Measurements from ENCODE around the gene TECR. TPM values are rescaled to one million over a fixed set of nuclear protein-coding genes. Genes with fewer than 3 reads are reported as not detected.
"Not testable (repeated sequence)": the region's sequence is repeated elsewhere in the genome, so short reads cannot be mapped to it uniquely, and the experiment has no call there.

TECR gene
- total and polyA plus RNA-seq, 7 donors = 77.8 to 209 (median 136) TPM

DNA sequence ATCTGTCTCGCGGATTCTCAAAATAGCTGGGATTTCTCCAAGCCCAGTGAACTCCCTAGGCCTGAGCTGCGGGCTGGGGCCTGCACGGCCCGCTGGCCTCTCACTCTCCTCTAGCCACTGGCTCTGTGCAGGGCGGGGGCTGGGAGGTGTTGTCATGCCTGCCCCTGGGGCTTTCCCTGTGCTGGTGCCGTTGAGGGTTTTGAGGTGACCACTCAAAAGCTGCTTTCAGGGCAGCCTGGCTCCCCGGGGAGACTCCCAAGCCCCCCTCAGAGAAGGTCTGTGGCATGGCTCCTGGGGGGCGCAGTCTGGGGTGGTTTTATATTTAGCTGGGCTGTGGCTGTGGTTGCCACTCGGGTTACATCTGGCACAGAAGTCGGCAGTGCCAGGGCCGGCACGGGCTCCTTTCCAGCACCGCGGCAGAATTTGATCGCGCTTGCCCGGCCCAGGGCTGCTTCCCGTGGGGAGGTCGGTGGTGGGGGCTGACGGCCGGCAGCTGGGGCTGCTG, 32.5 kb downstream of the TECR start:
- Histone ChIP-seq H3K4me1 (peaks cover 31% of the 10 kb centered on the region), H3K27ac (peak overlapping the region; percentile 96), H3K36me3 (ENCODE audit: insufficient read depth in 1 of 2, low read depth in 1 of 2) (peaks cover 0 to 19% of the 10 kb centered on the region in 2 donors), H3K4me3 (peak overlapping the region; percentile 74), H3K27me3 (ENCODE audit: insufficient read depth in 3 of 3, low read length in 2 of 3) (no peaks in the 10 kb centered on the region), H3K9me3 (no peaks in the 10 kb centered on the region)
- ATAC-seq = peak; percentile 45 to 60 (median 52)
- TF ChIP-seq, protein P1, sequence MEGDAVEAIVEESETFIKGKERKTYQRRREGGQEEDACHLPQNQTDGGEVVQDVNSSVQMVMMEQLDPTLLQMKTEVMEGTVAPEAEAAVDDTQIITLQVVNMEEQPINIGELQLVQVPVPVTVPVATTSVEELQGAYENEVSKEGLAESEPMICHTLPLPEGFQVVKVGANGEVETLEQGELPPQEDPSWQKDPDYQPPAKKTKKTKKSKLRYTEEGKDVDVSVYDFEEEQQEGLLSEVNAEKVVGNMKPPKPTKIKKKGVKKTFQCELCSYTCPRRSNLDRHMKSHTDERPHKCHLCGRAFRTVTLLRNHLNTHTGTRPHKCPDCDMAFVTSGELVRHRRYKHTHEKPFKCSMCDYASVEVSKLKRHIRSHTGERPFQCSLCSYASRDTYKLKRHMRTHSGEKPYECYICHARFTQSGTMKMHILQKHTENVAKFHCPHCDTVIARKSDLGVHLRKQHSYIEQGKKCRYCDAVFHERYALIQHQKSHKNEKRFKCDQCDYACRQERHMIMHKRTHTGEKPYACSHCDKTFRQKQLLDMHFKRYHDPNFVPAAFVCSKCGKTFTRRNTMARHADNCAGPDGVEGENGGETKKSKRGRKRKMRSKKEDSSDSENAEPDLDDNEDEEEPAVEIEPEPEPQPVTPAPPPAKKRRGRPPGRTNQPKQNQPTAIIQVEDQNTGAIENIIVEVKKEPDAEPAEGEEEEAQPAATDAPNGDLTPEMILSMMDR (IDR thresholded peaks at IDR 0.05) = no peak
- 13 to 28% (median 16%) methylated on average over 22 of the region's 22 CpGs for WGBS, 3 donors
- DNase-seq = peak; percentile 76 to 92
- intact Hi-C loops (cut with DNase I) = loop anchor here in 1 of 2 donors (5.0 kb wide), 2 partner anchors 45 to 1410 kb away; partner anchors contain the start of genes DNAJB1, IER2 and STX10

DNA sequence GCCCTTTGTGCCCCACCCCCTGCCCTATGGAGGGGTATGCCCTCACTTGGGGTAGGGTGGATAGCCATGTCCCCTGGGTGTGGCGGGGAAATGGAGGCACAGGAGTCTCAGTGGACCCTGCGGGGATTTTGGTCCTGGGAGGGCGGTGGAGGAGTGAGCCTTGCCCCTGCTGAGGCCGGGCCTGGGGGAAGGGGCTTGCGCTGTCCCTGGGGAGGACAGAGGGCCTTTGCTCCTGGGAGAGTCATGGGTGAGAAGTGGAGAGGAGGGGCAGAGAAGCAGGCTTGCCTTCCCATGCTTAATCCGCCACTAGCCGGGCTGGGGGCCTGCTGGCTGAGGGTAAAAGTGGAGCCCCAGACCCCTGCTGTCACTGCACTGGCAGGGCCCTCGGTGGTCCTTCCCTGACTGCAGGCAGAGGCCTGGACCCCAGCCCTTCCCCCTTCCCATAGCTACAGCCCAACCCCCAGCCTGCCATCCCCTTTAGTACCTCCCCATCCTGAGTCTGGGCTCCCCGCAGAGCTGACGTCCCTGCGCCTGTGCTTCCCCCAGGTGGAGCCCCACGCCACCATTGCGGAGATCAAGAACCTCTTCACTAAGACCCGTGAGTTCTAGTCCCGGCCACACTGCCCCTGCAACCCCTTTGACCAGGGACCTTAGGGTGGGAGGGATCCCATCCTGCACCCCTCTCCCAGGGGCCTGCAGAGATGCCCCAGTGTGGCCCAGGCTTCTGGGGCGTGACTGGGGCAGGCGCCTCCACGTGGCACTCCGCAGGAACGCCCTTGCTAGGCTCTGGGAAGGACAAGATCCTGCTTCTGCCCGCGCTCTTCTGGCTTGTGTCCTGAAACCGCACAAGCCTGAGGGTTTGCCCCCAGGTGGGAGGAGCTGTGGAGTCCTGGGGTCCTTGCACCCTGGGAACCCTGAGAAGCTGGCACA, 33.5 kb downstream of the TECR start:
- Histone ChIP-seq H3K9me3 (no peaks in the 10 kb centered on the region), H3K36me3 (ENCODE audit: insufficient read depth in 1 of 2, low read depth in 1 of 2) (peaks cover 0 to 19% of the 10 kb centered on the region in 2 donors), H3K27ac (peak overlapping the region; percentile 96), H3K4me3 (peak overlapping the region; percentile 74), H3K4me1 (peaks cover 30% of the 10 kb centered on the region), H3K27me3 (ENCODE audit: insufficient read depth in 3 of 3, low read length in 2 of 3) (no peaks in the 10 kb centered on the region)
- TF ChIP-seq, protein P1 (IDR thresholded peaks at IDR 0.05) = no peak
- peak; percentile 17 to 49 (median 34) for ATAC-seq
- intact Hi-C loops (cut with DNase I) = loop anchor here in 1 of 2 donors (5.0 kb wide), 2 partner anchors 46 to 1411 kb away; partner anchors contain the start of genes DNAJB1, IER2 and STX10
- 37 to 46% (median 44%) methylated on average over 20 to 23 of the region's 23 CpGs for WGBS, 3 donors
- peak; percentile 37 to 67 for DNase-seq

DNA sequence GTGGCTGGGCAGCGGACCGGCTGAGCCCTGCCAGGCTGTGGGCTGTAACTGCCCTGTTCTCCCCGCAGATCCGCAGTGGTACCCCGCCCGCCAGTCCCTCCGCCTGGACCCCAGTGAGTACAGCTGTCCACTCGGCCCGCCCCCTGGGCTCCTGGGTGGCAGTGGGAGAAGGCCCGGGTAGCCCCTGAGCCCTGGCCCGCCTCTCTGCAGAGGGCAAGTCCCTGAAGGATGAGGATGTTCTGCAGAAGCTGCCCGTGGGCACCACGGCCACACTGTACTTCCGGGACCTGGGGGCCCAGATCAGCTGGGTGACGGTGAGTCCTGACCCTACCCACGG, 34.2 kb downstream of the TECR start:
- no peaks in the 10 kb centered on the region for H3K27me3 ChIP-seq (ENCODE audit: insufficient read depth in 3 of 3, low read length in 2 of 3)
- 21 to 45% (median 32%) methylated on average over 15 to 16 of the region's 16 CpGs for WGBS, 3 donors
- intact Hi-C loops (cut with DNase I) = loop anchor here in 1 of 2 donors (5.0 kb wide), 2 partner anchors 46 to 1411 kb away; partner anchors contain the start of genes DNAJB1, IER2 and STX10
- H3K4me1 ChIP-seq = peaks cover 30% of the 10 kb centered on the region
- peak in 1 of 2 donors; percentile 58 for DNase-seq
- no peak for ATAC-seq
- peaks cover 0 to 22% of the 10 kb centered on the region in 2 donors for H3K36me3 ChIP-seq (ENCODE audit: insufficient read depth in 1 of 2, low read depth in 1 of 2)
- H3K9me3 ChIP-seq = no peaks in the 10 kb centered on the region
- TF ChIP-seq, protein P1 (IDR thresholded peaks at IDR 0.05) = no peak
- H3K27ac ChIP-seq = peak overlapping the region; percentile 96
- peak overlapping the region; percentile 74 for H3K4me3 ChIP-seq

DNA sequence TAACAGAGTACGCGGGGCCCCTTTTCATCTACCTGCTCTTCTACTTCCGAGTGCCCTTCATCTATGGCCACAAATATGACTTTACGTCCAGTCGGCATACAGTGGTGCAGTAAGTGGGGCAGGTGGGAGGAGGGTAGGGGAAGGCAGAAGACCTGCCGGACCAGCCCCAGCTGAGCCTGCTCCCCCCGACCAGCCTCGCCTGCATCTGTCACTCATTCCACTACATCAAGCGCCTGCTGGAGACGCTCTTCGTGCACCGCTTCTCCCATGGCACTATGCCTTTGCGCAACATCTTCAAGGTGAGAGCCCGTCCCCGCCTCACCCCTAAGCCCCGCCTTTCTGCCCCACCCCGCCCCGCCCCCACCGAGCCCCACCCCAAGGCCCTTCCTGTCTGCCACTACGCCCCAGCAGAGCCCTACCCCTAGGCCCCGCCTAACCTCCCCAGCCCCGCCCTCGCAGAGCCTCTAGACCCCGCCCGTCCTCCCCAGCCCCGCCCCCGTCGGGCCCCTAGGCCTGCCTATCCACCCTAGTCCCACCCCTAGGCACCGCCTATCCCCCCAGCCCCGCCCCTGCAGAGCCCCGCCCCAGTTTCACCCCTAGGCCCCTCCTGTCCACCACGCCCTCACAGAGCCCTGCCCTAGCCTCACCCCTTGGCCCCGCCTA, 34.7 kb downstream of the TECR start:
- TF ChIP-seq, protein P1 (IDR thresholded peaks at IDR 0.05) = no peak
- Histone ChIP-seq H3K27me3 (ENCODE audit: insufficient read depth in 3 of 3, low read length in 2 of 3) (no peaks in the 10 kb centered on the region), H3K4me3 (peak overlapping the region; percentile 74), H3K36me3 (ENCODE audit: insufficient read depth in 1 of 2, low read depth in 1 of 2) (peaks cover 0 to 27% of the 10 kb centered on the region in 2 donors), H3K4me1 (peaks cover 31% of the 10 kb centered on the region), H3K9me3 (no peaks in the 10 kb centered on the region), H3K27ac (peak overlapping the region; percentile 96)
- intact Hi-C loops (cut with DNase I) = loop anchor here in 1 of 2 donors (5.0 kb wide), 2 partner anchors 47 to 1412 kb away; partner anchors contain the start of genes DNAJB1, IER2 and STX10
- 32 to 49% (median 36%) methylated on average over 24 to 33 of the region's 33 CpGs for WGBS, 3 donors
- DNase-seq = peak; percentile 82 to 95
- ATAC-seq = peak; percentile 57 to 77 (median 70)

DNA sequence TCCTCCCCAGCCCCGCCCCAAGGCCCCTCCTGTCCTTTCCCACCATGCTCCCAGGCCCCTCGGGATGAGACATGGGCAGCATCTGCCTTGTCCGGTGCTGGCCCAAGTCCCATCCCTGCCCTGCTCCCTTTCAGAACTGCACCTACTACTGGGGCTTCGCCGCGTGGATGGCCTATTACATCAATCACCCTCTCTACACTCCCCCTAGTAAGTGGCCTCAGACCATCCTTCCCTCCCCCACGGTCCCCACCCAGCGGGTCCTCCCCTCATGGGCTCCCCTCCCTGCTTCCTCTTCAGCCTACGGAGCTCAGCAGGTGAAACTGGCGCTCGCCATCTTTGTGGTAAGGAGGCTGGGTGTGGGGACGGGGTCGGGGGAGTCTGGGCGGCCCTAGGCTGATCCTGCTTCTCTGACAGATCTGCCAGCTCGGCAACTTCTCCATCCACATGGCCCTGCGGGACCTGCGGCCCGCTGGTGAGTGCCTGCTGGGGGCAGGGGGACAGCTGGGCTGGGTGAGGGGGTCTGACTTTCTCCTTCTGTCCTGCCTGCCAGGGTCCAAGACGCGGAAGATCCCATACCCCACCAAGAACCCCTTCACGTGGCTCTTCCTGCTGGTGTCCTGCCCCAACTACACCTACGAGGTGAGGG, 35.4 kb downstream of the TECR start:
- H3K27ac ChIP-seq = peak overlapping the region; percentile 36
- H3K4me3 ChIP-seq; H3K9me3 ChIP-seq; ATAC-seq; DNase-seq; H3K27me3 ChIP-seq (ENCODE audit: insufficient read depth in 3 of 3, low read length in 2 of 3): not testable (repeated sequence)
- 63 to 85% (median 67%) methylated on average over 18 to 22 of the region's 22 CpGs for WGBS, 3 donors
- H3K4me1 ChIP-seq = peaks cover 31% of the 10 kb centered on the region
- intact Hi-C loops (cut with DNase I) = loop anchor here in 1 of 2 donors (5.0 kb wide), 2 partner anchors 47 to 1412 kb away; partner anchors contain the start of genes DNAJB1, IER2 and STX10
- H3K36me3 ChIP-seq (ENCODE audit: insufficient read depth in 1 of 2, low read depth in 1 of 2) = peaks cover 0 to 27% of the 10 kb centered on the region in 2 donors
